A673 (cell line): Measurements from ENCODE around the gene TECR. TPM values are rescaled to one million over a fixed set of nuclear protein-coding genes. Genes with fewer than 3 reads are reported as not detected.

ENCODE experiments used
- BruUV-seq: library from RNA; stranded (reverse); fragments of 400-500 nt; replicated peaks from 2 replicates; lab custom pipeline; 2021; lab: Mats Ljungman, UMichigan
- CTCF ChIA-PET: fragments of 300-600 bp; sonication (Branson Sonifier 250); formaldehyde crosslinking; loops from one replicate; lab custom pipeline; 2022; ENCODE audit warnings: antibody characterized with exemption; lab: Charles Lee
- POLR2A ChIA-PET: fragments of 300-600 bp; sonication (Branson Sonifier 250); formaldehyde crosslinking; loops from one replicate; lab custom pipeline; 2022; ENCODE audit warnings: antibody characterized with exemption; ENCODE audit not compliant: low non-redundant PET; lab: Charles Lee
- DNase-seq: peaks from one replicate; pipeline ENCODE4 v3.0.0-alpha.2; 2015; ENCODE audit warnings: low spot score
- H3K27ac ChIP-seq: fragments of 200-600 bp; sonication (generic); 2 replicates; pipeline ENCODE4 v1.5.1; 2016; ENCODE audit warnings: mixed run types, low read depth, mild to moderate bottlenecking, mixed read lengths, antibody characterized with exemption, low read length; ENCODE audit not compliant: poor library complexity, severe bottlenecking
- H3K27me3 ChIP-seq: fragments of 200-600 bp; sonication (generic); replicated peaks from 2 replicates; pipeline ENCODE4 v1.6.1; 2017; ENCODE audit warnings: mixed run types, low read depth, mild to moderate bottlenecking, mixed read lengths, antibody characterized with exemption, low read length; ENCODE audit not compliant: insufficient read depth, poor library complexity
- H3K36me3 ChIP-seq: fragments of 200-600 bp; sonication (generic); 2 replicates; pipeline ENCODE4 v1.6.1; 2016; ENCODE audit warnings: mixed run types, mild to moderate bottlenecking, mixed read lengths, antibody characterized with exemption, low read length; ENCODE audit not compliant: insufficient read depth, poor library complexity, severe bottlenecking
- H3K4me1 ChIP-seq: fragments of 200-600 bp; sonication (generic); 2 replicates; pipeline ENCODE4 v1.6.1; 2017; ENCODE audit warnings: mixed run types, mild to moderate bottlenecking, mixed read lengths, antibody characterized with exemption, low read length; ENCODE audit not compliant: insufficient read depth, poor library complexity, severe bottlenecking
- H3K4me3 ChIP-seq: fragments of 200-600 bp; sonication (generic); 2 replicates; pipeline ENCODE4 v1.5.1; 2016; ENCODE audit warnings: low read depth, mixed run types, mild to moderate bottlenecking, mixed read lengths, low read length; ENCODE audit not compliant: poor library complexity, severe bottlenecking
- H3K9me3 ChIP-seq: fragments of 200-600 bp; sonication (generic); 2 replicates; pipeline ENCODE4 v1.6.1; 2016; ENCODE audit warnings: mixed run types, low read depth, mild to moderate bottlenecking, mixed read lengths, antibody characterized with exemption, low read length; ENCODE audit not compliant: poor library complexity, severe bottlenecking
- CTCF ChIP-seq: fragments of 300-800, 200-600 bp; sonication (generic); conservative IDR thresholded peaks from 2 replicates; pipeline ENCODE4 v1.5.1; 2017; ENCODE audit warnings: low read depth, mild to moderate bottlenecking, antibody characterized with exemption, low read length, moderate library complexity, mixed read lengths
- EZH2 ChIP-seq: fragments of 200-600 bp; sonication (generic); IDR thresholded peaks from 2 replicates; pipeline ENCODE4 v1.6.1; 2017; ENCODE audit warnings: borderline replicate concordance, low read depth, mild to moderate bottlenecking, mixed read lengths, antibody characterized with exemption, low read length; ENCODE audit not compliant: poor library complexity, severe bottlenecking
- intact Hi-C: fragments of 100-400 bp; cut with micrococcal nuclease; formaldehyde crosslinking; loops from one replicate; pipeline ENCODE4 v1.10.0; 2022; ENCODE audit not compliant: unreplicated experiment
- total RNA-seq: library from RNA; stranded (reverse); gene quantifications from 2 replicates; pipeline ENCODE4 v1.2.3, GENCODE V29; 2021

Gene TECR
- total RNA-seq, 1 experiment from 2014 or later = 189 TPM

DNA sequence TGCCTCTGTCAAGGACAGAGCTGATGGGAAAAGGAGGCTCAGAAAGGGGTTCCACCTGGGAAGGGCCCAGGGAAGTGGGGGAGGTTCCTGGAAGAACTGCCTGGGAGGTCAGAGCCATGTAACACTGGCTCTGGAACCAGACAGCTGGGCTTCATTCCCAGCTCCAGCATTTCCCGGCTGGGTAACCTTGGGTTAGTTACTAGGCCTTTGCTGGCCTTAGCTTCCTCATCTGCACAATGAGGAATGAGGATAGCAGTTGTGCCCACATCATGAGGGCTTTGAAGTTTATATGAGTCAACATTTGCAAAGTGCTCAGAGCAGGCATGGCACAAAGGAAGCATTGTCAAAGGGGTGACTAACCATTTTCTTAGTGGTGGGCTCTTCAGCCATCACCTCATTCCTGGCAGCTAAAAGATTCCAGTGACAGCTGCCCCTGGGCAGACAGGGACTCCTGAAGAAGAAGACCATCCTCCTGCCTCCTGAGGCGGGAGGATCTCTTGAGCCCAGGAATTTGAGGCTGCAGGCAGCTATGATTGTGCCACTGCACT is 9.5 kb upstream of the TECR start:
- POLR2A ChIA-PET = no interaction called here
- TF ChIP-seq EZH2 (no peak), CTCF (no peak)
- intact Hi-C loops = no loop called here
- peak overlapping the region; percentile 98 for H3K27ac ChIP-seq
- no peaks in the 10 kb centered on the region for H3K27me3 ChIP-seq
- H3K36me3 ChIP-seq = peaks cover 19% of the 10 kb centered on the region
- DNase-seq = no peak
- BruUV-seq = no TSS peak
- H3K4me3 ChIP-seq = no peak overlapping the region
- CTCF ChIA-PET = no interaction called here
- peaks cover 19% of the 10 kb centered on the region for H3K4me1 ChIP-seq
- H3K9me3 ChIP-seq = no peaks in the 10 kb centered on the region

DNA sequence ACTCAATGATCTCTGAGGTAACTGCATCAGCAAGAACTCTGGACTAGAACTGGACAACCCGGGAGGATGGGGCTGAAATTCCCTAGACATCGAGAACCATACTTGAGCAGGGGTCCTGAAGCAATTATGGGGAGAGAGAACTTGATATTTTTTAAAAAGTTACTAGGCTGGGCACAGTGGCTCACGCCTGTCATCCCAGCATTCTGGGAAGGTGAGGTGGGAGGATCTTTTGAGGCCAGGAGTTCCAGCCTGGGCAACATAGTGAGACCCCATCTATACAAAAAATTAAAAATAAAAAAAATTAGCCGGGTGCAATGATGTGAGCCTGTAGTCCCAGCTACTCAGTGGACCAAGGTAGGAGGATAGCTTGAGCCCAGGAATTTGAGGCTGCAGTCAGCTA is 8.9 kb upstream of the TECR start:
- intact Hi-C loops = no loop called here
- Histone ChIP-seq H3K27ac (no peak overlapping the region), H3K27me3 (no peaks in the 10 kb centered on the region), H3K4me3 (no peak overlapping the region), H3K4me1 (peaks cover 19% of the 10 kb centered on the region), H3K9me3 (no peaks in the 10 kb centered on the region), H3K36me3 (peaks cover 12% of the 10 kb centered on the region)
- TF ChIP-seq CTCF = no peak
- TF ChIP-seq EZH2 = no peak
- ChIA-PET POLR2A (no interaction called here), CTCF (no interaction called here)
- DNase-seq = no peak
- BruUV-seq = no TSS peak

- Histone ChIP-seq H3K9me3 (no peaks in the 10 kb centered on the region), H3K36me3 (no peaks in the 10 kb centered on the region), H3K27ac (peak overlapping the region; percentile 22), H3K4me1 (peaks cover 9% of the 10 kb centered on the region), H3K27me3 (no peaks in the 10 kb centered on the region), H3K4me3 (no peak overlapping the region)
- intact Hi-C loops = no loop called here
- BruUV-seq = no TSS peak
- ChIA-PET CTCF (no interaction called here), POLR2A (interaction anchor here (0.6 kb wide), 1 partner anchor 906 kb away, joined by 5 read pairs; no protein-coding TSS in a partner anchor)
- no peak for TF ChIP-seq CTCF
- DNase-seq = no peak
Observed at GRCh38 chr19:14525729-14526128, 3.7 kb upstream of the TECR start.
